HepG2 (cell line): Measurements from ENCODE around the gene EFNA4. TPM values are rescaled to one million over a fixed set of nuclear protein-coding genes. Genes with fewer than 3 reads are reported as not detected.

ENCODE experiments used
- EZH2 ChIP-seq: conservative IDR thresholded peaks from 2 replicates; pipeline ENCODE4 v1.6.1; 2012; ENCODE audit warnings: mild to moderate bottlenecking, low read depth, low read length, moderate library complexity
- GATAD2A ChIP-seq: IDR thresholded peaks from 2 replicates; pipeline ENCODE4 v1.6.1; 2016
- MAX ChIP-seq: IDR thresholded peaks from 2 replicates; pipeline ENCODE4 v1.6.1; 2012; ENCODE audit warnings: inconsistent platforms
- MAZ ChIP-seq, 2 experiments: sonication (generic) in 1 of 2; formaldehyde crosslinking in 1 of 2; IDR thresholded peaks; 2 replicates each; pipeline versions ENCODE4 v1.5.0 to v1.6.1; 2012 to 2020; ENCODE audit warnings: low read depth in 2 of 2, mild to moderate bottlenecking in 2 of 2, borderline replicate concordance in 1 of 2, improper control_type of control experiment in 1 of 2, low read length in 1 of 2, missing genetic modification reagents in 1 of 2, moderate library complexity in 1 of 2
- NONO ChIP-seq, 2 experiments: fragments of 450-650 bp in 1 of 2; sonication (generic) in 1 of 2; formaldehyde crosslinking in 1 of 2; IDR thresholded peaks in 1 of 2; conservative IDR thresholded peaks in 1 of 2; 2 replicates each; pipeline versions ENCODE4 v1.6.1 to v1.8.0; 2017 to 2022; ENCODE audit warnings: mild to moderate bottlenecking in 1 of 2, missing genetic modification reagents in 1 of 2, moderate library complexity in 1 of 2
- ONECUT2 ChIP-seq: sonication (generic); formaldehyde crosslinking; IDR thresholded peaks from 2 replicates; pipeline ENCODE4 v1.4.0; 2020; ENCODE audit warnings: missing genetic modification reagents
- RARA ChIP-seq: IDR thresholded peaks from 2 replicates; pipeline ENCODE4 v1.6.1; 2016; ENCODE audit warnings: missing genetic modification reagents, missing compliant biosample characterization
- SKI ChIP-seq: fragments of 450-650 bp; IDR thresholded peaks from one replicate; pipeline ENCODE4 v1.6.1; 2018; ENCODE audit warnings: mild to moderate bottlenecking; ENCODE audit not compliant: partially characterized antibody
- ZBTB14 ChIP-seq: sonication (generic); formaldehyde crosslinking; IDR thresholded peaks from 2 replicates; pipeline ENCODE4 v1.4.0; 2020; ENCODE audit warnings: missing genetic modification reagents
- ZKSCAN8 ChIP-seq: IDR thresholded peaks from 2 replicates; pipeline ENCODE4 v1.6.1; 2016; ENCODE audit warnings: borderline replicate concordance, missing genetic modification reagents, missing compliant biosample characterization
- ZNF512 ChIP-seq: sonication (generic); formaldehyde crosslinking; IDR thresholded peaks from 2 replicates; pipeline ENCODE4 v1.4.0; 2020; ENCODE audit warnings: mild to moderate bottlenecking, missing genetic modification reagents
- ZNF615 ChIP-seq: sonication (generic); formaldehyde crosslinking; IDR thresholded peaks from 2 replicates; pipeline ENCODE4 v1.5.0; 2020; ENCODE audit warnings: mild to moderate bottlenecking, missing genetic modification reagents, borderline replicate concordance
- ZNF687 ChIP-seq: sonication (generic); formaldehyde crosslinking; IDR thresholded peaks from 2 replicates; pipeline ENCODE4 v1.5.1; 2020; ENCODE audit warnings: mild to moderate bottlenecking, missing genetic modification reagents, moderate library complexity
- ZNF713 ChIP-seq: sonication (generic); formaldehyde crosslinking; IDR thresholded peaks from 2 replicates; pipeline ENCODE4 v1.4.0; 2020; ENCODE audit warnings: mild to moderate bottlenecking, missing genetic modification reagents
- ZNF800 ChIP-seq: sonication (generic); formaldehyde crosslinking; IDR thresholded peaks from 2 replicates; pipeline ENCODE4 v1.4.0; 2020; ENCODE audit warnings: missing genetic modification reagents
- polyA plus RNA-seq, 8 experiments: library from polyadenylated mRNA; depleted of rRNA in 3 of 8; stranded (reverse) in 7 of 8; unstranded in 1 of 8; fragments of >200 nt; fragmentation: Illumina TruSeq in 4 of 8; extraction: Trizol in 4 of 8; gene quantifications; 2 replicates each; pipeline versions ENCODE4 v1.2.1 to v1.2.3, GENCODE V29; 2011 to 2016; ENCODE audit warnings: low read depth in 4 of 8, missing spikeins in 1 of 8, mixed read lengths in 1 of 8; ENCODE audit not compliant: insufficient read depth in 1 of 8
- total RNA-seq, 5 experiments: library from RNA; depleted of rRNA; stranded (reverse); fragments of >200 nt; fragmentation: Illumina TruSeq; extraction: Trizol; gene quantifications; 2 replicates each; pipeline ENCODE4 v1.2.3, GENCODE V29; 2016; ENCODE audit warnings: low read depth in 1 of 5

Gene EFNA4
- total and polyA plus RNA-seq, 2 of the 13 experiments (the other 11 are each of a cell fraction or from before 2014, with no cell fraction given), result 12.0 to 17.2 TPM

GRCh38 chr1:155081472-155082300, 18.1 kb downstream of the EFNA4 start (continued):
- TF ChIP-seq ZNF512 (no peak), ZKSCAN8 (no peak), GATAD2A (CRISPR knock-in tag) (0 out of 2 replicates have a peak, but pooled peaks have one; percentile 13), SKI (peak; percentile 68), EZH2 (peak; percentile 2; the same call in 1 of the 2 replicates), ZNF800 (CRISPR knock-in tag) (0 out of 2 replicates have a peak, but pooled peaks have one; percentile 14), MAZ (IDR thresholded peaks at IDR 0.05; ENCODE audit: borderline replicate concordance, low read depth, low read length) (no peak), MAZ (CRISPR knock-in tag; IDR thresholded peaks at IDR 0.05; ENCODE audit: low read depth) (peak; percentile 48; the same call in 1 of the 2 replicates), NONO (IDR thresholded peaks at IDR 0.05) (no peak), NONO (CRISPR knock-in tag; conservative IDR thresholded peaks at IDR 0.05) (0 out of 2 replicates have a peak, but pooled peaks have one; percentile 21), ZBTB14 (CRISPR knock-in tag) (peak; percentile 78), ONECUT2 (CRISPR knock-in tag) (peak; percentile 64; the same call in 1 of the 2 replicates), MAX (peak; percentile 67; the same call in 1 of the 2 replicates), ZNF615 (CRISPR knock-in tag) (no peak), ZNF713 (CRISPR knock-in tag) (no peak), RARA (CRISPR knock-in tag) (0 out of 2 replicates have a peak, but pooled peaks have one; percentile 3), ZNF687 (peak; percentile 83)
